HG02610 (cell line): ENCODE measurements around the gene IGSF10.

Experiments used
- ATAC-seq: cut with Tn5 transposase; IDR thresholded peaks from one replicate; pipeline ENCODE4 v1.9.1; 2021; ENCODE audit warnings: mild to moderate bottlenecking, moderate library complexity; ENCODE audit not compliant: unreplicated experiment

Gene IGSF10

DNA sequence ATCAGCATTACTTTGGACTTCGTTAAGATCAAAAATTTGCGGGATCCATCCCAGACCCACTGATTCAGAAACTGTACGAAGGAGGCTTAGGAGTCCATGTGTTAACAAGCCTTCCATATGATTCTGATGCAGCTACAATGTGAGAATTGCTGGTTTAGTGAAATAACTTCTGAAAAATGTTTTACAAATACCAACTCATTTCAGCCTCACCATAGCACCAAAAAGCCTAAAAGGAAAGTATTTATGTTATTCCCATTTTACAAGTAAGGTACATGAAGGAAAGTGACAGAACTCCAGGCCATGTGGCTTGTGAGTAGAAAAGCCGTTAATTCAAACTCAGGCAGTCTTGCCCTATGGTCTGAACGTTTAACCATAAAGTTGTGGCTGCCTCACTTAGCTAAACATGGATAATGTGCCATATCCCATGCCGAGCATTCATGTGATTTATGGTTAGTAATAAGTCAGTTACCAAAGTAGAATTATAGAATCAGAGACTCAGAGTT lies 1.5 kb upstream of the IGSF10 start:
- no peak for ATAC-seq

DNA sequence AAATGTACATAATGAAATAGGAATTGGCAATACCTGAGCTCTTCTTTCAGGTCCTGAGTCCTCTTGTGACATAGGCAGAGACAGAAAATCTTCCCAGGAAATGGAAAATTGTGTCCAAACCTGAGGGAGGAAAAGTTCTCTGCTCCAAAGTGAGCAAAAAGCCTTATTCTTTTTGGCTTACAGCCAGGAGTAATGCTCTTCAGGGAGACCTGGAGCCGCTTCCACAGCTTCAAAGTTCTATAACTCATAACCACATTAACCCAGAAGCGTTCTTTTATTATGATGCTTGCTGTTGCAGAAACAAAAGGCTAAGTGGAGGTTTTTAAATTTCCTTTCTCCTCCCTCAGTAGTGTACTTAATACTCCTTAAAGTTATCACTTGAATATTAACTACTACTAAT lies 633 bp downstream of the IGSF10 start:
- no peak for ATAC-seq

DNA sequence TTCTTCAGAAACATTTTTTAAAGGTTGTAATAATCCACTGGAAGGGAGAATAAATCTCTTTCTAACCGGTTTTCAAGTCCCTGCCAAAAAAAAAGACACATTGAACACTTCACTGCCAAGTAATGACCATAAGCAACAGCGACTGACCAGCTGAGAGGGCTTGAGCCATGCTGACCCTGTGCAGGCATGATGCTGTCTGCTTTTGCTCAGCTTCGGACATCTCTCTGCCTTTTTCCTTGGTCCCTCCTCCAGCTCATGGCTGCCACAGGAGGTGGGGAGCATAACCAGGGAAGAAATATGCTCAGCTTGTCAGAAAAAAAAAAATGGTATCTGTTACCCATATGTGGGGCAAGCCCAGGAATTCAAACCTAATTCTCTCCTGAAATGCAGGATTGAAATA lies 1.5 kb downstream of the IGSF10 start:
- no peak for ATAC-seq

DNA sequence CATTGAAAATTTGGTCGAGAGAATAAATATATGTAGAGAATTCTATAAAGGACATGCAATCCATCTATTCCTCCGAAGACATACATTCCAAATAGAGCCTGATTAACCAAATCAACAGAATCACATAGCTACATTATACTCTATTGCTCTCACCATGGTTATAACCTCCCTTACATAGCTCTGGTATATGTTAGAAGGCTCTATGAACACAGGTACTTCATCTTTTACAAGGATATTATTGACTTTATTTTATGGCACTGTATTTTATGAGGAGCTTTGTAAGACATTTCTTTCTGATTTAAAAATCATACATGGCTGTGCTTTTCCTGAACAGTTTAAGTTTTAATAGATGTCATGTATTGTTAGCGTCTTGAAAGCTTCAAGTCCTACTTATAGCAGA lies 4.8 kb downstream of the IGSF10 start:
- ATAC-seq, result no peak

DNA sequence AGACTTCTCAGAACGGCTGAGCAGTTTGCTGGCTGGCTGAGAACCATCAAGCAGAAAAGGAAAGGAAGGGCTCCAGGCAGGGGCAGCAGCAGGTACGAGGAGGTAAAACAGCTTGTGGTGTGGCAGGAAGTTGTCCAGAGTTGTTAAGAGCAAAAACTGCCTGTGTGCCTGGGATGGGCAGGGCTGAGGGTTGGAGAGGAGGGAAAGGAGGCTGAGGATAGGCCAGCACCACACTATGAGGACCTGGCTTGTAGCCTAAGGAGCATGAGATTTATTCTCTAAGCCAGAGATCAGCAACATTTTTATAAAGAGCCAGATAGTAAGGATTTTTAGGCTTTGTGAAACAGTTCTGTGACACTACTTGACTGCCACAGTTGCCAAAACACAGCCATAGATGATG lies 8.0 kb downstream of the IGSF10 start:
- ATAC-seq, result no peak

DNA sequence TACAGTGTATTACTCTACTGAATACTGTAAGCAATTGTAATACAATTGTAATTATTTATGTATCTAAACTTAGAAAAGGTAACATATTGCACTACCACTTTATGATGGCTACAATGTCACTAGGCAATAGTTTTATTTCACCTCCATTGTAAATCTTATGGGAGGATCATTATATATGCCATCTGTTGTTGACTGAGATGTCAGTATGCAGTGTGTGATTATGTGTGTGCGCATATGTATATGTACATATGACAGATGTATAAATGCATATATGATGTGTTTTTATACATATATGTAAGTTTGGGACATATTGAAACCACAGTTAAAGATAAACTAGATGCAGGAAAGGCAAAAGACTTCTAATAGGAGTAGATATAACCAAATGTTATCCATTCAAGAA lies 8.5 kb downstream of the IGSF10 start:
- no peak for ATAC-seq

DNA sequence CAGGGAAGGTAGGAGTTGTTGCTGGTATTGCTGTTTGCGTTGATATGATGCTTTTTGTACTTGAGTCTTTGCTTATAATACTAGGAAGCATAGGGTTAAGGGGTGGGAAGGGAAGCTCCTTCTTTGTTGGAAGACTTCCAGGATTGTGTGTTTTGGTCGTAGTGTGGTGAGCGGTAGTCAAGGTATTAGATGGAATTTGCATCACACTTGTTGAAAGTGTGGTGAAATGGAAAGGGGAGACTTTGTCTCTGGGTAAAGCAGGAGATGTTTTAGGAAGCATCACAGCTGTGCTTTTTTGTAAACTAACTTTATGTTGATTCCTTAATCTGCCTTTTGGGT lies 14.9 kb downstream of the IGSF10 start:
- ATAC-seq, result no peak

DNA sequence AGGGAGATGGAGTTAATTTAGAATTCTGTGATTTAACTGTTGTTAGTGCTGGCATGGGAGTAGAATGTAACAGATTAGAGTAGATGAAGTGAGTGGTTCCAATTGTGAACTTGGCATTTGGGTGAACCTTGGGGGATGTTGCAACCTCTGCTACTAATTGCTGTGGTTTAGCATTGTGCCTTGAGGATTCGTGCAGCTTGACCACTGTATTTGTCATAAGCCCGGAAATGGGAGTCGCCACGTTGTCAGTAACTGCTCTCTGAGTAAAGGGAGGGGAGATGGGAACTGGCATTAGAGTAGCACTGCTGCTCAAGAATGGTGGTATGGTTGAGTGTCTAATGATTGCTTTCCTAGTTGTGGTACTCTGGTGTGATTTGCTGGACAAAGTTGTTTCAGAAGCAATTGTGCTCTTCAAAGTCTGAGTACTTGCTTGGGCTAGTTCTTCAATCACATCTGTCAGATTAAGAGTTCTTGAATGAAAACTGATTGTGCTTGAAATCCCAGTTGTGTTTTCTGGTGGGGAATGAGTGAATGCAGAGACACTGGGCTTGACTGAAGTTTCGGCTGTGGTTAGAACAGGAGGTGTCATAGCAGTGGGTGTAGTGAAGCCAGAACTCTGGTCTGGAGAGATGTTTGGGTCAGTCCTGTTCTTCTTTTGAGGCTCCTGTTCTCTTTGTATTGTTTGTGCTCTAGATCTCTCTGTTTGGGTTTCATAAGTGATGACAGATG lies 15.4 kb downstream of the IGSF10 start:
- no peak for ATAC-seq

DNA sequence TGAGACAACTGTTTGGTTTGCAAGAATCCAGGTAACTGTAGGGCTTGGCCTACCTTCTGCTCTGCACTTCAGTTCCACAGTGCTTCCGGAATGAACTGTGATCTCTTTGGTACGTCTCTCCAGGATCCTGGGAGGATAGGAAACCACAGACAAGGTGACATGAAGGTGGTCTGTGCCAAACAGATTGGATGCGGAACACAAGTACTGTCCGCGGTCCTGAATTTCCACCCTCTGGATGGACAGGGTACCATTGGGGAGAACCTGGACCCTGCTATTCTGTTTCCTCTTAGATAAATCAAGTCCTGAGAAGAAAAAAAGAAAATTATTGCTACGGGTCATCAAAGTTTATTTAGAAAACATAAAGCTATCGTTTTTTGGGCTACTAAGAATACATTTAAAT lies 17.3 kb downstream of the IGSF10 start:
- no peak for ATAC-seq

DNA sequence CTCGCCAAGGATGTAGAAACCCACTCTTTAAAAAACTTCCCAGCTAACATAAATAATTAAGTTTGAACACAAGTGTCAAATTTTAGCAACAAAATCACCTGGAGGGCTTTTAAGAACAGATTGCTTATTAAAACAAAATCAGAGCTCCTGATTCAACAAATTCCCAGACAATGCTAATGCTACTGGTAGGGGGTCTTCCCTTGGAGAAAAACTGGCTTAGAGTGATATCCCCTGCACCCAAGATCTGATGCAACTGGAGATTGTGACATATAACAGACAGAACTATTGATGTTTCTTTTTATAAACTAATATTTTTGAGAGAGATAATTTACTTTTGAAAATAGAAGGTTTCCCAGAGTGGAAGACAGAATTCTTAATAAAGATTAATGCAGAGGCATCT lies 19.9 kb downstream of the IGSF10 start:
- ATAC-seq, result no peak

DNA sequence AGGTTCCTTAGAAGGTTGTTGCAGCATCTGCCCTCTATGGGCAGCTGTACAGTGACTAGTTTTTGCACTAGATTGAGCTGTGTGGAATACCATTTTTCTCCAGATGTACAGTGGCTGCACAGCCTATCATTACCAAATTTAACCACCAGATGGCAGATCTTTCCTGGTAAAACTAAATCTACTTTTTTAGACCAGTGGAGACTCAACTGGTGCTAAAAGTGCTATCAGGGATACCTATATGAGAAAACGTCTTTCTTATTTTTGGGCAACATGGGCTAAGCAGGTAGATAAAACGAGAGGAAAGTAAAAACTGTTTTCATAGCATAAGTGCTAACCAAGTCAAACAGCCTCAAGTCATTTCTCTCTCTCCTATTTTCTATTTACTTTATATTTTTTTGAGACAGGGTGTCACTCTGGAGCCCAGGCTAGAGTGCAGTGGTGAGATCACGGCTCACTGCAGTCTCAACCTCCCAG lies 21.2 kb downstream of the IGSF10 start:
- ATAC-seq, result peak; percentile 74

DNA sequence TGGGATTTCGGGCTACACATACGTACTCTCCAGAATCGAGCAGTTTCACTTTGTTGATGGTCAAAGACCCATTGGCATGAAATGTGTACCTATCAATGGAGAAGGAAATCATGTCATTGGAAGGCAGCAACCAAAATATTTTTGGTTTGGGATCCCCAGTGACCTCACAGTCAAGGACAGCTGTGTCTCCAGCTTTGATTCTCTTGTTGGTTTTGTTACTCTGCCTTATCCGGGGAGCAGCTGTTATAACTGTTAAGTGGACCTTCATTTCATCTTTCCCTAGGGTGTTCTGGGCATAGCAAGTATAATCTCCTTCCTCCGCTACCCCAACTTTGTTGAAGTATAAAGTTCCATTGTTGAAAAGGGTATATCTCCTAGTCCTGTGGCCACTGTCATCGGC lies 23.0 kb downstream of the IGSF10 start:
- ATAC-seq, result no peak

DNA sequence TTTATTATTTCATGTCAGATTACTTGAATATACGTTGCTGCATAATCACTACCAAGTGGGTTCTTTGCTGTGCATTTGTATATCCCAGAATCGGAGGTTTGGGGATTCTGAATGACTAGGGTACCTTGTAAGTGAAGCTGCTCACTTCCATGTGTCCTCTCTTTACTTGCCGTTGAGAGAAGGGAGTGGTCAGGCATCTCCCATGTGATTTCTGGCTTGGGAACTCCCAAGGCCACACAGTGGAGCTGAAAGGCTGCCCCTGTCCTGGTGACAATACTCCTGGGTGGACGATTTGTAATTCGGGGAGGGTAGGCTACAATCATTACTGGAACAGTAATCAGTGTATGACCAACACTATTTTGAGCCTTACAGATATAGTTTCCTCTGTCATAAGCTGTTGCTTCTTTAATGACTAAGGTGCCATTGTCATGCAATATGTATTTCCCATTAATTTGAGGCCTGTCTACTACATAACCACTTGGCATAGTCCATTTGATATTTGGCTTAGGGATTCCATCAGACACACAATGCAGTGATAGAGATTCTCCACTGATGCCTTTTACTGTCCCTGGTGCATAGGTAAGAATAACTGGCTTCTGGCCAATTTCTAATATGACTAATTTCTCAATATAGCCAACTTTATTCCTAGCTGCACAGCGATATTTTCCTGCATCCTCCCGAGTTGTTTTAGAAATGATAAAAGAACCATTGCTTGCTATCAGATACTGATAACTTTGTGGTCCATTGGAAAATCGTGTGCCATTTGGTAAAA lies 24.0 kb downstream of the IGSF10 start:
- ATAC-seq, result no peak

DNA sequence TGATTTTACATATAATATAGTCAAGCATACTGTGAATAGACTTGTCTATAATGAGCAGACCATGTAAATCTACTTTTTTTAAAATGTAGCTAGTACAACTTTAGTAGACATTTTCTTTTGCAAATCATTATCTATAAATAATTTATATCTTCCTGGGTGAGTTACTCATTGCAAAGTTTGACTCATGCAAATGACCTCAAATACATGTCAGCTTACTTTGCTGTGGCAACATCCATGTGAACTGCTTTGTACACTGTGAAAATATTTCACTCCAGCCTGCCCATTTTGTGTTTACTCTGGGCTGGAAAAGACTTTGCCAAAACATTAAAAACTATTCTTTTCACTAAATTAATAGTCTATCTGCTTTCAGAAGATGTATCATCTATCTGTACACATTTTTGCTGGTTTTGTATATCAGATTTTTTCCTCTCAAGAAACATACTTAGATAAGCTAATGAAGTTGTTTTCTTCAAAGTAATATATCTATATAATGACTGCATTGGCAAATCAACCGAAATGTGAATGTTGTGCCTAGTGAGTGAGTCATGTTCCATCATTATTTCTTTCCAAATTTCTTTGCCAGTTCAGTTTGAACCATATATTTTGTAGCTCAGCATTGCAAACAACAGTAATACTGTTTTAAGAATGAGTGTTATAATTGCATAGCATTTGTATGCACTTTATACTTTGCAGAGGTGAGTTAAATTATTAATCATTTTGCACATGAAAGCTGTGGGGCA lies 26.5 kb downstream of the IGSF10 start:
- no peak for ATAC-seq

DNA sequence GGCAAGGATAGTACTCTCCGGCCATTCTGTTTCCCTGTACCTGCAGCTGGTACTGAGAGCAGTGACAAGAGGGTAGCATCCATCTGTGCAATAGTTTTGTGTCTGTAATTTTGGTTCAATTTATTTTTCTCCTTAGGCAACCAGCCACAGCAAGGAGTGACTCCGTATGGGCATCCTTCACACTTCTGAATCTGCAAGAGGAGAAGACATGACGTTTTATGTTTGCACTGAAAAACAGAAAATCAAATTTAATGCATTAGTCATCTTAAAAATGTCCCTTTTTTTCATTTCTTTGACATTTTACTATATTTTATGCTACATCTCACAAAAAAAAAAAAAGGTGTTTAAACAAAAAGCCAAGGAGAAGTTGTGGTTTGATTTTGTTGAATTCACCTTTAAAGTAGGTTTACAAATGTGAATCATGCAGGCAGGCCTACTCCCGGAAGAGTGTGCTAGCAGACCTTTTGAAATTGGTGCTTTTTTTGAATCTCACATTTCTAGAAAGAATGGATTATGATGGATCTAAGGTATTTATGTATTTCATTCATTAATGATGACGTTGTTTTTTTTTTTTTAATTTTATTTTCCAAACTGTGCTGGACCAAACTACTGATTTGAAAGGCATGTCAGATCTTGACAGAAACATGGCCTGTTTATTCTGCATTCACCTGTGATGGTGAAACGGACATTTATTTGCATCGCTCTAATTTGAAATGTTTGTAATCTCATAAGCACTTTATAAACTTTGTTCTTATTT lies 28.1 kb downstream of the IGSF10 start:
- ATAC-seq, result no peak

DNA sequence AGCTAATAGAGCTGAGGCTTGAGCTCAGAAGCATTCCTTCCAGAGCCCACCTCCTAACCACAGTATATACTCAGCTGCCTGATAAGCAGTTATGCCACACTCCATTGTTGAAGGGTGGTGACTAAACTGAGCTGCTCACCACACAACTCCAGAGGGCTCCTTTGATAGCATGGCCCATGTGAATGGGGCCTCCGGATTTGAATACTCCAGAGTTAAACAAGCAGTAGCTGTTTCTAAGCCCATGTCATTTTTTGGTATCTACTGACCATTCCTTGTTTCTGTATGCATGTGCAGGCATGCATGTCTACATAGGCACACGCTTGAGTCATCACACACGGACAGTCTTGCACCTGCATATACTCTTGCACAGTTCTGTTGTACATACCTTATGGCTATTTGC lies 28.9 kb downstream of the IGSF10 start:
- ATAC-seq, result no peak

DNA sequence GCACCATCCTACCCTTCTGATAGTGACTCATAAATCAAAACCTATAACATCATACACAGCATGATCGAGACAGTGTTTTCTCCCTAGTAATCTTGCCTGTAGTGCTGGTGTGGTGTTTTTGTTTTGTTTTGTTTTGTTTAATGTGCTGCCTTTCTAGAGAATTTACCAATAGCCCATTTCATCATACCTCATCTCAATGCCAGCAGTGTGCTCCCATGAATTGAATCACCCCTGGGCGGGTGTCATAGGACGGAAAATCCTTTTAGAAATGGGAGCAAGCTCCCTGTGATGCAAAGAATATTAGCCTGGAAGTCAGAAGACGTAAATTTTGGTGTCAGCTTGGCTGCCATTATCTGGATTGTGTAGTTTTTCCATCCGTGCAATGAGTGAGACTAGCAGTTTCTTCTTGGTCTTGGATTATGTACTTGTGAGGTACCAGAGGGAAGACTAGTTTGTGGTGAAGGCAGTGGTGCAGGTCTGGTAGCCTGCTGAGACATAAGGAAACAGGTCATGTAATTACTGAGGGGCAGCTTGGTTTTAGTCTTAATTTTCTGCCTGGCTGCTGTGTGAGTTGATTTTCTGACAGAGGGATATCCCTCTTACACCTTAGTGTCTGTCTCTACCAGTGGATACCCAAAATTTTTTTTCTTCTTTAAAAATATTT lies 29.9 kb downstream of the IGSF10 start:
- ATAC-seq, result no peak

DNA sequence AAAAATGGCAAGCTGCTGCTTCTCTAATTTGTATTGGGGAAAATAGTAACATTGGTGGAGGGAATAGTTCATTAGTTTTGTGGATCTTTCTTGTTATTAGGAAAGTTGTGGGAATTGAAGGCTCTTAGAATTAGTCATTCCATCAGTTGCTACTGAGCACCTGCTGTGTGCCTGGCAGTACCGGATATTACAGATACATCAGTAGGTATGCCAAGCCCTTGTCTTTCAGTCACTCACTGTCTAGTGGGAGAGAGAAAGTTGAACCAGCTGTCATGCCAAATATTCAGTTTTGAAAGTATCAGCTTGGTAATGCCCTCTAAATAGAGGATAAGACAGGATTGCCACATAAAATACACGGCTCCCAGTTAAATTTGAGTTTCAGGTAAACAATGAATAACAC lies 32.5 kb downstream of the IGSF10 start:
- ATAC-seq, result no peak

DNA sequence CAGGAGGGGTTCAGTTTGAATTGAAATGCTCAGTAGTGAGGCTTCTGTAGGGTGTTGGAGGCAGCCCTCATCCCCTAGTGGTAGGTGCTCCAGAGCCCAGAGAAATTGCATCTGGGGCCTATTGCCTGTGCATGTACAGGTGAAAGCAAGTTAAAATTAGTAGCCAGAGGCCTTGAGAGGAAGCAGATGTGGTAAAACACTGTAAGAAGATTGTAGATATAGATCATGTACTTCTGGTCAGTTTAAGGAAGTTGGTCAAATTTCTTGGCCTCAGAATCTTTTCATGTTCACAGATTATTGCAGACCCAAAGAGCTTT lies 34.6 kb downstream of the IGSF10 start:
- ATAC-seq, result peak; percentile 81

DNA sequence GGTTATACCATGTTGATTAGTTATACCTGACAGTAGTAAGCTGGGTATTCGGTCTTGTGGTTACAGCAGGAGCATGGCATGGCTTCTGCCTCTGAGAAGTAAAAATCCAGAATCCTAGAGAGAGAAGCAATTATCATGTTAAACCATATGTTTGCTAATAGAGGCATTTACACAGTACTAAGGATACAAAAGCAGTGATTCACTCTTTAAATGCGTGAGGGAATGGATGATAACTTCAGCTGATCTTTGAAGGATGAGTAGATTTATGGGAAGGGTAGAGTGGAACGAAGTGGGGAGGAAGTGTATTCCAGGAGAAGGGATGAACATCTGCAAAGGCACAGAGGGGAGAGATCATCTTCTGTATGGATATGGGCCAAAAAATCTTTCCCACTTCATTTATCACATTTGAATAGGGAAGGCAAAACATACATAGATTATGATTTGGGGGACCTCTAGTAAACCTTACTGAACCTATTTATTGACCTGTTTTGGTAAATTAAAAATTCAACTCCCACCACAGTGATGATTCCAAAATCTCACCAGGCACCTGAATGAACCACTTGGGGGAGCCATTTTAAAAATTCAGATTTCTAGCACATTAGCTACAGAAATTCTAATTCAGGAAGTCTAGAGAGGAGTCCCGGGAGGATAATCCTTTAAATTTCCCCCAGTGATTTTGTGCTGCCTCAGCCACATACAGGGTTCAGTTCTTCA lies 35.1 kb downstream of the IGSF10 start:
- peak; percentile 30 for ATAC-seq
